Measurements from ENCODE around the gene FAM114A1.

The FAM114A1 gene

GRCh38 chr4:38860788-38861424 lies 6.7 kb upstream of the FAM114A1 start:
- peak in 1 of 2 experiments; percentile 4 for DNase-seq

DNA sequence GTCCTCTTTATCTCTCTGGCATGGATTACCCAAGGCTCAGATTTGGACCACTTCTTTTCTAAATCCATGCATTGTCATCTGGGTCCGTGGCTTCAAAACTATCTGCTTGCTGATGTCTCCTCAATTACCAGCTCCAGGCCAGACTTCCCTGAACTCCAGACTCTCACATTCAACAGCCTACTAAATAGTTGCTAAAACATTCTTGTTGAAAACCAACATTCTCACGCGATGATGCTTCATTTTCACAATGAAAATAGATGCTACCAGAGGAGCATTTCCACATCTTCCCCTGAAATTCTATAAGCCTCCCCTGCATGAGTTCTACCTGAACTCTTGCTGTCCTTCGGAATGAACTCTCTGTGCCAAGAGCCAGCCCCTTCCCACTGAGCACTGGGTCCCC lies 5.8 kb upstream of the FAM114A1 start:
- DNase-seq = no peak

- no peak for DNase-seq
Observed at GRCh38 chr4:38865445-38865844, 2.2 kb upstream of the FAM114A1 start.

GRCh38 chr4:38866973-38867477 lies 581 bp upstream of the FAM114A1 start:
- no peak for DNase-seq

DNA sequence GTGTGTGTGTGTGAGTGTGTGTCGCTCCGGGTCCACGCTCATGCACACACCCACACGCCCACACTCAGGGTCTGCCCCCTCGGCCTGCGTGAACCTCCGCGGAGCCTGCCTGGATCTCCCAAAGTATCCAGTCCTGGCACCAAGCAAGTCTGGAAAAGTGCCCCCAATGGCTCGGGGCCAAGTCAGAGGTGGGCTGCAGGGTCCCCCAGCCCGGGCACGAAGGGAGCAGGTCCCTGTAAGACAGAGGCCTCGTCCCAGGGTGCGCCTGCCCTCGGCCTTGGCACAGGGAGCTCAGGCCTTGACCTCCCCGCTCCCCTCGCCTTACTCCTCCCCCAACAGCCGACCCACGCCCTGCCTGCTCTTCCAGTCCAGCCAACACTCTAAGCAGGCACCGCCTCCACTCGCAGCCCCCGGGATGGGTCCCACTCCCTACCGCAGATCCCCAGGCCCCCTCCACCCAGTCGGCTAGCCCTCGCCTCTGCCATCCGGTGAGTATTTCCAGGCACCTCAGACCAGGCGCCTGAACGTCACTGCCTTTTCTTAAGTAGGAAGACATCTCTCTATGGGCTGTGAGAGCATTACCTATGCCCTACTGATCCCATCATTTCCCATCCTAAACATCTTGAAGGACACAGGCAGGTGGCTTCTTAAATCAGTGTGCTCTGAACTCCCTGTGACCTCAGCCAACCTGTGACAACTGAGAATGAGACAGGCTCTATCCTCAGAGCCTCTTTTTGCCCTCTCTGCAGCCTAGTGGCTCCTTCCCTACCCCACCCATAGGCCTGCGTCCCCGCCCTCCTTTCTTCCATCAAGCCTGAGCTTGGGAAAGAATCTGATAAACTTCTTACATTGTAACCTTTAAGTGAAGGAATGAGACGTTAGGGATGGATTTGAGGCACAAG lies 704 bp downstream of the FAM114A1 start:
- no peak for DNase-seq

GRCh38 chr4:38869511-38869910 lies 1.9 kb downstream of the FAM114A1 start:
- DNase-seq = no peak

- no peak for DNase-seq
Observed at GRCh38 chr4:38870098-38870808, 2.6 kb downstream of the FAM114A1 start.

- DNase-seq = no peak
Observed at GRCh38 chr4:38871593-38871992, 4.0 kb downstream of the FAM114A1 start.

DNA sequence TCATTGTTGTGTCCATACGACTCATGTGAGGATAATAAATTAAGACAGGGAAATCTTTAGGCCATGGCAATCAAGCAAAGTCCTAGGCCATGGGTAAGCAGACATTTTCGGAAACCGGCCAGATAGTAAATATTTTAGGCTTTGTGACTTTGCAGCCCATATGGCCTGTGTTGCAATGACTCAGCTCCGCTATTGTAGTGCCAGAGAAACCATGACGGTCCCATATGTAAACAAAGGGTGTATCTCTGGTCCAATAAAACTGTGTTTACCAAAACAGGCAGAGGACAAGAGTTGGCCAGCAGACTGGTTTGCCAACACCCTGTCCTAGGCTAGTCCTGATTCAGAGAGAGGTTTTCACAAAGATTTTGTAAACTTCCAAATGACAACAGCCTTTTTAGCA lies 5.0 kb downstream of the FAM114A1 start:
- peak in 1 of 2 experiments; percentile 61 for DNase-seq

DNA sequence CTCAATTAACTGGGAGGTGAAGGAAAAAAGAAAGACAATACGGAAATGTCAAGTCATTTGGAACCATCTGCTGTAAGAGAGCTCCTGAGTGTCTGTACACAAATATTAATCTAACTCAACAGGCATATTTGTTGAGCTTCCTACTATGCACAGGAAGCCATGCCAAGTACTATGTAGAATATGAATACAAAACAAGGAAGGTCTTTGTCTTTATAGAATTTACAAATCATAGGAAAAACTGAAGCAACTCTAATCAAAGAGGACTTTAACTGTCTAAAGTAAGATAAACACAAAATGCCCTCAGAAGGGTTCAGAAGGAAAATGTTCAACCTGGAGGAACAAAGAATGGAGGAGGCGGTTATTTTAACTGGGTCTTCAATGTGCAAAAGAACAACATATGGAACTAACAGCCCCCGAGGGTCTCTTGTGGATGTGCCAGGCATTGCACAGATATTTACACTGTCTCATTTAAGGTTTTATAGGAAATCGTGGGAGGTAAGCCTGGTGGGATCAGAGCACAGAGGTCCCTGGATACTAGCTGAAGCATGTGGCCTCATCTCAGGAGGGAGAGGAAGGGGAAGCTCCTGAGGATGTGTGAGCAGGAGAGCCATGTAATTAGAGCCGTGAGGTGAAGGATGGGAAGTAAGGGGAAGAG lies 5.8 kb downstream of the FAM114A1 start:
- no peak for DNase-seq

- DNase-seq = no peak
Observed at GRCh38 chr4:38876636-38877035, 9.0 kb downstream of the FAM114A1 start.

DNA sequence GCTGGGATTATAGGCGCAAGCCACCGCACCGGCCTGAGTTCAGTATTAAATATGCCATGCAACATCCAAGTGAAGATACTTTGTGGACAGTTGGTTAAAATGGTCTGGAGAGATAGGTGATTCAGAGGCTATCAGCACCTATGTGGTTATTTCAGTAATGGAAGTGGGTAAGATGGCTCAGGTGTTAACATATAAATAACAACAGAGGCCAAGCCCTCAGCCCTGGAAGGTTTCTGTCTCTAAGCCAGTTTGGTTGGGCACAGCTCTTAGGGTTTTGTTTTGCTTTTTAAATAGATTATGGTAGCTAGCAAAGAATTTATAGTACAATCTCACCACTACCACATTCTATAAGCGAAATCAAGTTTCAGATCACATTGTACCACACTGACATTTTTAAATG lies 16.6 kb downstream of the FAM114A1 start:
- DNase-seq = no peak

GRCh38 chr4:38889143-38889542 lies 21.5 kb downstream of the FAM114A1 start:
- DNase-seq = no peak

GRCh38 chr4:38891051-38891983 lies 23.7 kb downstream of the FAM114A1 start:
- no peak for DNase-seq

- no peak for DNase-seq
Observed at GRCh38 chr4:38894322-38894982, 26.8 kb downstream of the FAM114A1 start.

- no peak for DNase-seq
Observed at GRCh38 chr4:38896940-38897339, 29.3 kb downstream of the FAM114A1 start.

DNA sequence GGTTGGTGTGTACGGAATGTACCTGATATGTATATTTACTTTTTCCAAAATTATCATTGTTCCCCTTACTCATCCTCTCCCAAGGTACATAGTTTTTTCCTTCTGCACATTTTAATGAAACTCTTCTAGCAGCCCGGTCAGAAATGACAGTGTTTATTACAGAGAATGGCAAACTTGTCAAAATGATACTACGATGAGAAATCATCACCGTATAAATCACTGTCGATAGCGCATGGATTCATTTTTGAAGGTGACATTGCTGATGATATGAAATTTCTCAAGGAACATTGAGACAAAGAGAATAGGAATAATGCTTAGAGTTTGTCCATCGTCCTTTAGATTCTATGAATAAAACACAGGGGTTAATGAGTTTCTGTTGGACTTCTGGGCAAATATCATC lies 30.6 kb downstream of the FAM114A1 start:
- DNase-seq = no peak

- DNase-seq = no peak
Observed at GRCh38 chr4:38902221-38902620, 34.6 kb downstream of the FAM114A1 start.

DNA sequence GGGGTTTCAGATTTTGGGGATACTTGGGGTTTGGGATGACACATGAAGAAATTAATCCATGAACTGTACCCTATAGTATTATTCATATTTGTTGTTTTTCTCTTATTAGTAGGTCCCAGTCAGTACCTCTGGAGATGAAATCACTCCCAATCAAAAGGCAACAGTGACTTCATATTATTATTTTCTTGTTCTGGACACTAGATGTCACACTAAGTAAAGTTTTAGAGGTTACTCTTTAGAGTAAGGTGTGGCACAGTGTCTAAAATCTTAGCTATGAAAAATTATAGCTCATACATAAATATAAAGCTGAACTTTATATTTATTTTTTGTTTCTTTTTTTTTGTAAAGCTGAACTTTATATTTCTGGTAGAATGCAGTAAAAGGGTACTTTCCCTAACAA lies 35.1 kb downstream of the FAM114A1 start:
- DNase-seq = peak in 1 of 2 experiments; percentile 21

DNA sequence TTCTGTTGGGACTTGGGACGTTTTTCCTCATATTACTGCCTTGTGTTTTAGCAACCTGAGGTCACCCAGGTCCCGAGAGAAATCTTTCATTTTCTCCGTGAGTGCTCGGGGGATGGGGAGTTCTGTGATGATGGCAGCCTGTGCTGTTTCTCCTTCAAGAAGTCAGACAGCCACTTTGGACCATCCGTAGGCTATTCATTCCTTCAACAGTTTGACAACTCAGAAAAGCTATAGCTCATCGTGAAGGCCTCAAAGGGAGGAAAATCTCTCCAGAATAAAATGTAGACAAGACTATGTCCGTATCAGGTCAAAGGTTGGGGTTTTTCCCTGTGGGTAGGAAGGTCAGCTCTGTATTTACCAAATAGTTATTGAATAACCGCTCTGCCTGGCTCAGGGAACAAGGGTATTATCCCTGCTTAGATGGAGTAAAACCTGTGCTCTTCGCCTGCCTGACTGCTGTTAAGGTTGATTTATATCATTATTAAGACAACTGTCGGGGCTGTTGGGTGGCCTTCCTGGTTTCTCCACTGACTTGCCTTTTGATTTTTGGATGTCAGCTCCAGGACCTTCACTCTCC lies 36.6 kb downstream of the FAM114A1 start:
- no peak for DNase-seq

DNA sequence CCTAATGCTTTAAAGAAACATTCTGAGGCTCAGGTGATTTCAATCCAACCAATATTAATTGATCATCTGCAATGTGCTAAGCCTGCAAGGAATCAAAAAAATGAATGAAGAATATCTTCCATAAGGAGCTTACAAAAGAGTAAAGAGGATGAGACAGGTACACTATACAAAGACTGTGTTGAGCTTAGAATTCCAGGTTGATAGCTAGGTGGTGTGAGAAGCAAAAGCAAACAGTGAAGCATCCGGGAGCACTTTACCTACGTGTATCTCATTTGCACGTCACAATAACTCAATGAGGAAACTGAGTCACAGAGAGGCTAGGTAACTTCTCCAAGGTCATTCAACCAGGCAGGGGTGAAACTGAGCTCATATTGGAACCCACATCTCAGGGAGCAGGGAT lies 37.1 kb downstream of the FAM114A1 start:
- DNase-seq = no peak

Data from NCI-H446 (cell line).